GM11168 (cell line): Measurements from ENCODE around the gene ATP13A3.

Experiments
- in situ Hi-C: fragments of 300-500 bp; cut with MboI; formaldehyde crosslinking; loops from one replicate; pipeline ENCODE4 v1.12.0; 2022; ENCODE audit warnings: low sequenced_read_pairs; ENCODE audit not compliant: unreplicated experiment

Gene ATP13A3

DNA sequence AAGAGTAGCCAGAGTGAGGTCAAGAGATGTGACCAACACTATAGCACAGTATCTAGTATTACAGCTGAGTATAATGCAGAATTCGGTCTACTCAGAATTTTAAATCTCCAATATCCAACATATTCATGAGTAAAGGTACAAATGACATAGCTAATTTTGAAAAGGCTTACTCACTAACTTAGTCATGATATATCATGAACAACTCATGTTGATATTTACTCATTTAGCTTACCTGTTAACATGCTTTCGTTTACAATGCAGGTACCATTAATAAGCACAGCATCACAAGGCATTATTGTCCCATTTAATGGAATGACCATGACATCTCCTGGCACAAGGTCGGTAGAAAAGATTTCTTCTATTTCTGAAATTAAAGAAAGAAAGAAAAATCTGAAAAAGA lies 36.9 kb downstream of the ATP13A3 start:
- in situ Hi-C loops = no loop called here

DNA sequence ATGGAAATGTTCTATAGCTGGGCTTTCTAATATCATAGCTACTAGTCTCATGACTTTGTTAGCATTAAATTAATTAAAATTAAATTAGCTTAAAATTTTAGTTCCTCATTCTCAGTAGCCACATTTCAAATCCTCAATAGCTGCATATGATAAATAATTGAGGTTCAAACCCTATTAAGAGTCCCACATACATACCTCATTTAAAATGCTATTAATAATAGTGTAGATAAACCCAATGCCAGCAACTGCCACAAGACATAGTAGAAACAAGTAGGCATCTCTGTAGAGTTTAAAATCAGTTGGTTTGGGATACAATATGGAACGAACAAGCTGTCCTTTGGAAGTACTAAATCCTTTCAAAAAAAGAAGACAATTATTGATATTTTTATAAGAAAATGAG lies 39.1 kb downstream of the ATP13A3 start:
- in situ Hi-C loops = no loop called here

DNA sequence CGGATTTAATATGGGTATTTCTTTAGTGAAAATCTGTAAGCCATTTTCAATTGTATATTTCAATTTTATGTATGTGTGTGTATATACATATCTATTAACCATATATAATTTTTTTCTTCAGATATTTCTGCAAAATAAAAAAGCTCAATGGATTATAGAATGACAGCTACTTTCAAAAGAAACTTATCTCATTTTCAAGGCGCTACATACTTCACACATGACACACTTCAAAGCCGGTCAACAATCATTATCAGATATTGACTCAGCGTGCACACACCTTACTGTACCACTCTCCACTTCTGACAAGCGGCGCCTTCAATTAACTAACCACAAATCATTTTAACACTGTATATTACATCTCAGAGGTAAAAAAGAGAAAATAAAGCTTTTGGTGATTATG lies 39.6 kb downstream of the ATP13A3 start:
- in situ Hi-C loops = no loop called here

- in situ Hi-C loops = no loop called here
Observed at GRCh38 chr3:194446754-194447153, 40.0 kb downstream of the ATP13A3 start.

GRCh38 chr3:194446172-194446571 lies 40.6 kb downstream of the ATP13A3 start:
- in situ Hi-C loops = no loop called here

DNA sequence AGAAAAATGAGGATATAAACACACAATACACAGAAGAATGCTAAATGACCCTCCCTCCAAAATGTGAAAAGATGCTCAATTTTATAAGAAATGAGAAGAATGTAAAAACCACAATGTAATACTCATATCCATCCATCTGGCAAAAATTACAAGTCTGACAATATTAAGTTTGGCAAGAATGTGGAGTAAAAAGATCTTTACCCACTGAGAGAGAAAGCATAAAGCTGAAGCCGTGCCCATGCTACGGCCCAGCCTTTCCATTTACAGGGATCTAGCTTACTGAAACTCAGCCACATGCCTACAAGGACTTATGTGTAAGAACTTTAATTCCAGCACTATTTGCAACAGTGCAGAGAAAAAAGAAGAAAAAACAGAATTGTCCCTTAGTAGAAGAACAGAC lies 42.9 kb downstream of the ATP13A3 start:
- in situ Hi-C loops = no loop called here

DNA sequence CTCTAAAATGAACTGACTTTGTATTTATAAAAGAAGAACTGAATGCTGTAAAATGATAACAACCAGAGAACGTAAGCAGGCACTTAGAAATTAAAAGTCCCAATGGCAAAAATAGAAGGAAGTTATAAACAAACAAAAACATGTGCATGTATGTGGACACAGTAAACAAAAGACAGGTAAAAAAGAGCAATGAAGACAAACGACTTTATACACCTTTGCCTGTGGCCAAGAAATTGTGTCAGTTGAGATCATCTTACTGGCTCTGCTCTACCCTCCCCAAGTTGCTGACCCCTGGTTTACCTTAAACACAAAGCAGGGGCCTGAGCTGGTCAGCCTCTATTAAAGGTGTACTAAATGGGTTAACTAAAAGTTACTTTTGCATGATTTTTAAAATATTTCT lies 46.0 kb downstream of the ATP13A3 start:
- in situ Hi-C loops = no loop called here

DNA sequence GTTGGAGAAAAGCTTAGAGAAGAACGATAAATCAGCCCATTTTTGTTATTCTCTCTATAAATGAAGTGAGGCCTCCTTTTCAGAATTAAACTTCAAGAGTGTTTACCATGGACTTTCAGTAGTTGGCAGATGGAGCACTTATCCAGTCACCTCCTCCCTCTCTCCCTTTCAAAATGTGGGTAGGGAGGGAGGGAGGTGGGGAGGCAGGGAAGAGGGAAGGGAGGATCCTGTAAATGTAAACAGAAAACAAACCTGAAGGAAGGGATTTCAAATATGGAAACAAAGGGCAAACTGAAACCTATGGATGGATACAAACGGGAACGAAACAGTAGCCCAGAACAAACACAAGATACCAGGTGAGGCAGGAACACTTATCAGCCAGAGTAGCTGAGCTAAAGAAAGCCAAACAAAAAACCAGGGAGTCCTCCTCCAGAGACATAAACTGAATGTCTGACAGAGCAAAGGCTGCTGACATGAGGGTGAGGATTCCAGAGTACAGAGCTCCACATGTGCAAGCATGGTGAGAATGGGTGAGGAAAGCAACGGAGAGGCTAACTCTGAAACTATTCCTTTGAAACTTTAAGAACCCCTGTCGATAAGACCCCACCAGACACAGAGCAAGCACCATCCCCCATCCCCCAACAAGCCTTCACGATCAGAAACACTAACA lies 46.8 kb downstream of the ATP13A3 start:
- in situ Hi-C loops = no loop called here

GRCh38 chr3:194434503-194434902 lies 52.3 kb downstream of the ATP13A3 start:
- in situ Hi-C loops = no loop called here

DNA sequence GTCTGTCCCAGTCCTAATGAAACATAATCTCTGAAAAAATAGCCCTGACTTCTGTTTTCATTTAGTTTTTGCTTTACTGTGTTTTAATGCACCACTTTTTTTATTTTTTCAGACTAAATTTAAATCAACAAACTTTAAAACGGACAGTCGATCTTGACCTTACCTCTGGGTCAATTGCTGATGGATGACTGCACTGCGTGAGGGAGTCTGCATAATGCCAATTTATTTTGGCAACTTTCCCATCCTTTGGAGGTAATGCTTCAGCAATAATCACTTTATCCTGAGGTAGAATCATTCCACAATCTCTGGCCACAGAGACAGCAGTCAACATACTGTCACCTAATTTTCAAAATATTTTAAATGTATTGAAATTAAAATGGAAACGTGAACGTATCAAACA lies 55.2 kb downstream of the ATP13A3 start:
- in situ Hi-C loops = no loop called here

GRCh38 chr3:194425399-194425798 lies 61.4 kb downstream of the ATP13A3 start:
- in situ Hi-C loops = no loop called here

GRCh38 chr3:194424953-194425352 lies 61.8 kb downstream of the ATP13A3 start:
- in situ Hi-C loops = no loop called here

DNA sequence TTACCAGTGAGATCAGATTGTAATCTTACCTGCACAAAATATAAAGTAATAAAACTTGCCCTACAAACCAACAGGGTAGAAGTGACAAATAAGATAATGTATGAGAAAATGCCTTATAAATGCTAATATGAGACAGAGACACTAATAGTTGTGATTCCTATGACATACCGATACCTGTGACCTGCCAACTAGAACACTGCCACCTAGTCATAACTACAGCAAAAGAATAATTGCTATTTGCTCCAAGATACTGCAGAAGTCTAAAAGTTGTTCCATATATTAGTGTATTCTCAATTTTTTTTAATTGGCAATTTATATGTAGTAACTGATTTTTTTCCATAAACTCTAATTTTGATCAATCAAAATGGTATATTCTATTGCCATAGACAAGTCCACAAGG lies 62.4 kb downstream of the ATP13A3 start:
- in situ Hi-C loops = no loop called here

GRCh38 chr3:194423317-194423716 lies 63.5 kb downstream of the ATP13A3 start:
- in situ Hi-C loops = no loop called here

DNA sequence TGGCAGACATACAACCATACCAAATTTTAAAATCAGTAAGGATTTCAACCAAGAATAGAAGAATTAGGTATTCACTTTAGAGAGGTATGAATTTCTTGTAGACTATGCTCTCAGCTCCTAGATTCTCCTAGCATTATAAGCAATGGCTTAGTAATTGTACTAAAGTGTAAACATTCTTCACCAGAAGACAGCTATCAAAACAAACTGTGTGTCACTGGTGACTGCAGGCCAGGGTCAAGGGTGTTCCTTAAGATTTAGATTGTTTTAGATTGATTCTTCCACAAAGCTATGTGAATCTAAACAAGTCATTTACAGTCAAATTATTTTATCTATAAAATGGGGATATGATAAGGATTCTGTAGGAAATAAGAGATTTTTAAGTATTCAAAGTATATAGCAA lies 64.6 kb downstream of the ATP13A3 start:
- in situ Hi-C loops = no loop called here

- in situ Hi-C loops = no loop called here
Observed at GRCh38 chr3:194418671-194419070, 68.1 kb downstream of the ATP13A3 start.

- in situ Hi-C loops = loop anchor here (10.0 kb wide), 1 partner anchor 73 kb away; no protein-coding TSS in a partner anchor
Observed at GRCh38 chr3:194407423-194407822, 79.4 kb downstream of the ATP13A3 start.

GRCh38 chr3:194405766-194406165 lies 81.0 kb downstream of the ATP13A3 start:
- in situ Hi-C loops = loop anchor here (10.0 kb wide), 1 partner anchor 71 kb away; no protein-coding TSS in a partner anchor

GRCh38 chr3:194404365-194405140 lies 82.2 kb downstream of the ATP13A3 start:
- in situ Hi-C loops = loop anchor here (10.0 kb wide), 1 partner anchor 70 kb away; no protein-coding TSS in a partner anchor

- in situ Hi-C loops = loop anchor here (10.0 kb wide), 1 partner anchor 67 kb away; no protein-coding TSS in a partner anchor
Observed at GRCh38 chr3:194401868-194402329, 84.9 kb downstream of the ATP13A3 start.

DNA sequence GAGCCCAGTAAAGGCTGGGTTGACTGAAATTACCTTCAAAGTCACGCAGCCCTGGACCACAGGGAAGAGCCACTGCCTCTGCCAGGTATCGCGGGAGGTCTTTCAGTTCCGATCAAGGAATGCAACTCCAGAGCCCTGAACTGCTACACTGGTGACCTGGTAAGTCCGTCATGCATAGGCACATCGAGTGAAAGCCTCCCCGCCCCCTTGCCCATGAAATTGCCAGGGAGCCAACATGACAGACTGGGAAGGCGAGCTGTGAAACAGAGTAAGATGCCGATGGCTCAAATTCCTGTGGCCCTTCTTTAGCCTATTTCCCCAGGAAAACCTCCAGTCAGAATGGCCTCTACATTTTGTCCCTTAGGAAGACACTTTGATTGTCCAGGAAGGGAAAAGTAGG lies 85.5 kb downstream of the ATP13A3 start:
- in situ Hi-C loops = loop anchor here (10.0 kb wide), 1 partner anchor 67 kb away; no protein-coding TSS in a partner anchor
